ENCODE data around the gene CREBBP.

- TF ChIP-seq CREB1 (CRISPR knock-in tag; IDR thresholded peaks at IDR 0.05; ENCODE audit: low read depth) (no peak), CTCF (conservative IDR thresholded peaks at IDR 0.05; ENCODE audit: low read depth in 2 of 2) (no peak), EZH2phosphoT487 (IDR thresholded peaks at IDR 0.05; ENCODE audit: unreplicated experiment) (no peak), POLR2AphosphoS5 (IDR thresholded peaks at IDR 0.05; ENCODE audit: low read depth) (no peak), EZH2 (IDR thresholded peaks at IDR 0.05; ENCODE audit: low read depth, unreplicated experiment) (no peak), STAT1 (IDR thresholded peaks at IDR 0.05; ENCODE audit: unreplicated experiment) (no peak)
- TF ChIP-seq, protein P1, sequence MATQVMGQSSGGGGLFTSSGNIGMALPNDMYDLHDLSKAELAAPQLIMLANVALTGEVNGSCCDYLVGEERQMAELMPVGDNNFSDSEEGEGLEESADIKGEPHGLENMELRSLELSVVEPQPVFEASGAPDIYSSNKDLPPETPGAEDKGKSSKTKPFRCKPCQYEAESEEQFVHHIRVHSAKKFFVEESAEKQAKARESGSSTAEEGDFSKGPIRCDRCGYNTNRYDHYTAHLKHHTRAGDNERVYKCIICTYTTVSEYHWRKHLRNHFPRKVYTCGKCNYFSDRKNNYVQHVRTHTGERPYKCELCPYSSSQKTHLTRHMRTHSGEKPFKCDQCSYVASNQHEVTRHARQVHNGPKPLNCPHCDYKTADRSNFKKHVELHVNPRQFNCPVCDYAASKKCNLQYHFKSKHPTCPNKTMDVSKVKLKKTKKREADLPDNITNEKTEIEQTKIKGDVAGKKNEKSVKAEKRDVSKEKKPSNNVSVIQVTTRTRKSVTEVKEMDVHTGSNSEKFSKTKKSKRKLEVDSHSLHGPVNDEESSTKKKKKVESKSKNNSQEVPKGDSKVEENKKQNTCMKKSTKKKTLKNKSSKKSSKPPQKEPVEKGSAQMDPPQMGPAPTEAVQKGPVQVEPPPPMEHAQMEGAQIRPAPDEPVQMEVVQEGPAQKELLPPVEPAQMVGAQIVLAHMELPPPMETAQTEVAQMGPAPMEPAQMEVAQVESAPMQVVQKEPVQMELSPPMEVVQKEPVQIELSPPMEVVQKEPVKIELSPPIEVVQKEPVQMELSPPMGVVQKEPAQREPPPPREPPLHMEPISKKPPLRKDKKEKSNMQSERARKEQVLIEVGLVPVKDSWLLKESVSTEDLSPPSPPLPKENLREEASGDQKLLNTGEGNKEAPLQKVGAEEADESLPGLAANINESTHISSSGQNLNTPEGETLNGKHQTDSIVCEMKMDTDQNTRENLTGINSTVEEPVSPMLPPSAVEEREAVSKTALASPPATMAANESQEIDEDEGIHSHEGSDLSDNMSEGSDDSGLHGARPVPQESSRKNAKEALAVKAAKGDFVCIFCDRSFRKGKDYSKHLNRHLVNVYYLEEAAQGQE (IDR thresholded peaks at IDR 0.05; ENCODE audit: unreplicated experiment): no peak
Observed at GRCh38 chr16:3810198-3810664, 70.3 kb downstream of the CREBBP start.
